Esophagus muscularis mucosa (tissue), 4 donors: ENCODE measurements around the gene PTPRE. TPM values are rescaled to one million over a fixed set of nuclear protein-coding genes. Genes with fewer than 3 reads are reported as not detected.

Experiments used
- DNase-seq: peaks from one replicate; pipeline ENCODE4 v3.0.0-alpha.2; 2017; ENCODE audit errors: extremely low spot score
- H3K27ac ChIP-seq, 4 donors: fragments of 200-600 bp; sonication (generic); replicated peaks in 1 of 4; 1 replicate in 3 of 4; 2 replicates in 1 of 4; pipeline ENCODE4 v1.5.1; 2016 to 2019; ENCODE audit warnings: mild to moderate bottlenecking in 1 of 4
- H3K27me3 ChIP-seq, 4 donors: fragments of 200-600 bp; sonication (generic); one replicate each; pipeline versions ENCODE4 v1.5.1 to v1.6.0; 2016 to 2019
- H3K36me3 ChIP-seq, 4 donors: fragments of 200-600 bp; sonication (generic); one replicate each; pipeline ENCODE4 v1.5.1; 2016 to 2019
- H3K4me1 ChIP-seq, 4 donors: fragments of 200-600 bp; sonication (generic); one replicate each; pipeline ENCODE4 v1.5.1; 2016 to 2019
- H3K4me3 ChIP-seq, 4 donors: fragments of 200-600 bp; sonication (generic); 1 replicate in 2 of 4; 2 replicates in 2 of 4; pipeline ENCODE4 v1.5.1; 2016 to 2019; ENCODE audit warnings: mild to moderate bottlenecking in 4 of 4, moderate library complexity in 1 of 4
- H3K9me3 ChIP-seq, 4 donors: fragments of 200-600 bp; sonication (generic); 1 replicate in 3 of 4; 2 replicates in 1 of 4; pipeline ENCODE4 v1.5.1; 2016 to 2019
- CTCF ChIP-seq, 3 experiments: fragments of 200-600 bp in 2 of 3; fragments of 450-650 bp in 1 of 3; sonication (generic) in 2 of 3; IDR thresholded peaks; one replicate each; pipeline ENCODE4 v1.5.1; 2017 to 2019; ENCODE audit warnings: antibody characterized with exemption in 3 of 3, mild to moderate bottlenecking in 2 of 3, moderate library complexity in 1 of 3
- EP300 ChIP-seq: sonication (generic); formaldehyde crosslinking; IDR thresholded peaks from one replicate; pipeline ENCODE4 v1.6.1; 2017; ENCODE audit warnings: antibody characterized with exemption
- POLR2A ChIP-seq: fragments of 450-650 bp; IDR thresholded peaks from one replicate; pipeline ENCODE4 v1.6.1; 2017; ENCODE audit warnings: antibody characterized with exemption, moderate library complexity, mild to moderate bottlenecking, low read depth
- POLR2AphosphoS5 ChIP-seq, 2 donors: sonication (generic); formaldehyde crosslinking; IDR thresholded peaks; one replicate each; pipeline ENCODE4 v1.6.1; 2017; ENCODE audit warnings: antibody characterized with exemption in 2 of 2
- WGBS: methylation state at CpG from one replicate; pipeline ENCODE4 v1.1.5; 2018; 5-methylcytosine and 5-hydroxymethylcytosine counted together
- intact Hi-C: fragments of 100-400 bp; cut with DNase I; formaldehyde crosslinking; loops from one replicate; pipeline ENCODE4 v1.15.1; 2023
- total RNA-seq, 4 donors: library from RNA; depleted of rRNA; stranded (reverse); fragments of >200 nt; gene quantifications; one replicate each; pipeline versions ENCODE4 v1.1.0 to v1.2.1, GENCODE V29; 2016

Gene PTPRE
- total RNA-seq, 4 donors from 2014 or later: 8.7 to 22.4 (median 13.3) TPM

GRCh38 chr10:127971101-127971946 is 64.4 kb downstream of the PTPRE start:
- intact Hi-C loops: no loop called here
- TF ChIP-seq EP300: no peak
- no peak for TF ChIP-seq POLR2A
- TF ChIP-seq POLR2AphosphoS5 (IDR thresholded peaks at IDR 0.05): no peak
- TF ChIP-seq CTCF (IDR thresholded peaks at IDR 0.05): no peak
- peaks cover 4 to 25% (median 20%) of the 10 kb centered on the region in 4 donors for H3K4me1 ChIP-seq
- 80% methylated on average over 17 of the region's 24 CpGs for WGBS
- H3K4me3 ChIP-seq: no peak overlapping the region
- no peaks in the 10 kb centered on the region for H3K9me3 ChIP-seq
- DNase-seq: no peak
- H3K27me3 ChIP-seq: peaks cover 0 to 14% (median 0%) of the 10 kb centered on the region in 4 donors
- H3K36me3 ChIP-seq: no peaks in the 10 kb centered on the region
- H3K27ac ChIP-seq: no peak overlapping the region

GRCh38 chr10:127971963-127972615 is 65.2 kb downstream of the PTPRE start:
- no peaks in the 10 kb centered on the region for H3K9me3 ChIP-seq
- peaks cover 0 to 14% (median 0%) of the 10 kb centered on the region in 4 donors for H3K27me3 ChIP-seq
- H3K4me1 ChIP-seq: peaks cover 11 to 32% (median 27%) of the 10 kb centered on the region in 4 donors
- TF ChIP-seq POLR2A: no peak
- TF ChIP-seq EP300: no peak
- TF ChIP-seq POLR2AphosphoS5 (IDR thresholded peaks at IDR 0.05): no peak
- TF ChIP-seq CTCF (IDR thresholded peaks at IDR 0.05): no peak
- intact Hi-C loops: no loop called here
- WGBS: 82% methylated on average over 10 of the region's 12 CpGs
- DNase-seq: no peak
- no peak overlapping the region for H3K4me3 ChIP-seq
- H3K36me3 ChIP-seq: no peaks in the 10 kb centered on the region
- no peak overlapping the region for H3K27ac ChIP-seq

- no peak for DNase-seq
- Histone ChIP-seq H3K4me3 (no peak overlapping the region), H3K36me3 (no peaks in the 10 kb centered on the region), H3K9me3 (no peaks in the 10 kb centered on the region), H3K27me3 (peaks cover 0 to 14% (median 0%) of the 10 kb centered on the region in 4 donors), H3K4me1 (peaks cover 19 to 40% (median 34%) of the 10 kb centered on the region in 4 donors), H3K27ac (no peak overlapping the region)
- no peak for TF ChIP-seq POLR2A
- TF ChIP-seq CTCF (IDR thresholded peaks at IDR 0.05): no peak
- TF ChIP-seq POLR2AphosphoS5 (IDR thresholded peaks at IDR 0.05): no peak
- TF ChIP-seq EP300: no peak
- intact Hi-C loops: no loop called here
- 52% methylated on average over 4 of the region's 4 CpGs for WGBS
Measured at GRCh38 chr10:127972751-127973357, 66.0 kb downstream of the PTPRE start.

- DNase-seq: no peak
- WGBS: 59% methylated on average over 10 of the region's 10 CpGs
- no peak for TF ChIP-seq POLR2A
- no peak for TF ChIP-seq EP300
- no peak for TF ChIP-seq POLR2AphosphoS5 (IDR thresholded peaks at IDR 0.05)
- no peak for TF ChIP-seq CTCF (IDR thresholded peaks at IDR 0.05)
- no peaks in the 10 kb centered on the region for H3K9me3 ChIP-seq
- no peak overlapping the region for H3K4me3 ChIP-seq
- no peak overlapping the region for H3K27ac ChIP-seq
- H3K36me3 ChIP-seq: no peaks in the 10 kb centered on the region
- intact Hi-C loops: no loop called here
- H3K4me1 ChIP-seq: peaks cover 29 to 46% (median 41%) of the 10 kb centered on the region in 4 donors
- peaks cover 0 to 14% (median 0%) of the 10 kb centered on the region in 4 donors for H3K27me3 ChIP-seq
Measured at GRCh38 chr10:127973791-127974311, 66.9 kb downstream of the PTPRE start.
